Measurements from ENCODE around the gene CABP1.
A peak's percentile ranks its signal among the peaks of the same experiment; 100 is the strongest.
"Not testable (repeated sequence)": the region's sequence is repeated elsewhere in the genome, so short reads cannot be mapped to it uniquely, and the experiment has no call there.

Gene CABP1

DNA sequence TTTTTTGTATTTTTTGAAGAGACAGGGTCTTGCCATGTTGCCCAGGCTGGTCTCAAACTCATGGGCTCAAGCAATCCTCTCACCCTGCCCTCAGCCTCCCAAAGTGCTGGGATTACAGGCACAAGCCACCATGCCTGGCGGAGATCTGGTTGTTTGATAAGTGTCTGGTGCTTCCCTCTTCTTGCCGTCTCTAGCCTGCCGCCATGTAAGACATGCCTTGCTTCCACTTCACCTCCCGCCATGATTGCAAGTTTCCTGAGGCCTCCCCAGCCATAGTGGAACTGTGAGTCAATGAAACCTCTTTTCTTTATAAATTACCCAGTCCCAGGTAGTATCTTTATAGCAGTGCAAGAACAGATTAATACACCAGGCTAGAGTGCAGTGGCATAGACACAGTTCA is 22.7 kb upstream of the CABP1 start:
- not testable (repeated sequence) for H3K9me3 Mint-ChIP-seq; H3K4me3 Mint-ChIP-seq; H3K36me3 Mint-ChIP-seq (ENCODE audit: low read depth); H3K27ac Mint-ChIP-seq; DNase-seq (ENCODE audit: low spot score); H3K4me1 Mint-ChIP-seq (ENCODE audit: low read depth)
- H3K27me3 Mint-ChIP-seq (ENCODE audit: low read depth) = peaks cover 21% of the 10 kb centered on the region

DNA sequence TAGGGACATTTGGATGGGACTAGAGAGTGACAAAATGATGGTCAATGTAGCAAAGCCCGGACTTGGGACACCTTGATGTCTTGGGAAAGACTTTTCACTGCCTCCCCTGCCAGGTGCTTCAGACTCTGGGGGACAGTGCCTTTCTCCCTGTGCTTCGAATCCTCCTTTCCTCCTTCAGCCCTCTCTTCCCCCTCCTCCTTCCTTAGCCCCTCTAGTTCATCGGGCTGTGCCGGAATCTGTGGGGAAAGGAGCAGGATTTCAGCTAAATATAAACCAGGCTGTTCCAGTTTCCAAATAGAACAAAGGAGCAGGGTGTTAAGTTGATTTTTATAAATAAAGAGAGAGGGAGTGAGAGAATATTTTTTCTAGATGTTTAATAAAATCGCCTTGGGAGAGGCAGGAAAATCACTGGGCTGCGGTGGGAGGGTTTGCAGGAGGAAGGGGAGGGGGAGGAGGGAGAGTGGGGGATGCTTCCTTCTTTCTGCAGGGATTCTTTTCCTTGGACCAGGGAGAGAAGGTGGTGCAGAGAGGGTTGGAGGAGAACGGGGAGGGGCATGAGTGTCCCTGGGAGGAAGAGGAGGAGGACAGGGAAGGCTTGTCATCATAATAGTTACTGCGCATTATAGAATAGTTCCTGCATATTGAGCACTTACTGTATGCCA is 21.3 kb upstream of the CABP1 start:
- H3K36me3 Mint-ChIP-seq (ENCODE audit: low read depth) = no peaks in the 10 kb centered on the region
- H3K27ac Mint-ChIP-seq = no peak overlapping the region
- peaks cover 21% of the 10 kb centered on the region for H3K27me3 Mint-ChIP-seq (ENCODE audit: low read depth)
- no peaks in the 10 kb centered on the region for H3K4me1 Mint-ChIP-seq (ENCODE audit: low read depth)
- no peak for DNase-seq (ENCODE audit: low spot score)
- H3K9me3 Mint-ChIP-seq = no peaks in the 10 kb centered on the region
- no peak overlapping the region for H3K4me3 Mint-ChIP-seq

DNA sequence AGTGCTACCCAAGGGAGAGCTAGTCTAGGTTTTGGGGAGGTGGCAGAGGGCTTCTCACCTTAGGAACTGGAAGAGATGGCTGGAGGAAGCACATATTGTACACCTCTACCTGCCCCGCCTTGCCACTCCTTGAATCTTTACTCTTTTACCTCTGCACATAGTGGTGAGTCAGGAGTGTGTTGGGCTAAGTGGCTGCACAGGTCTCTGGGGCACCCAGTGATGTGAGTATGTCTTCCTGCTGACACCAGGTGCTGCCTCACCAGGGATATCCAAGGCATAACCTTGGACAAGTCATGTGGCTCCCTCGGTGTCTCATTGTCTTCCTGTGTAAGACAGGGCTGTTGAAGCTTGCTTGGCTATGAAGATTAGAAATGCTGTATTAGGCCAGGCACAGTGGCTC is 19.8 kb upstream of the CABP1 start:
- DNase-seq (ENCODE audit: low spot score) = no peak
- H3K36me3 Mint-ChIP-seq (ENCODE audit: low read depth) = no peaks in the 10 kb centered on the region
- H3K4me3 Mint-ChIP-seq = no peak overlapping the region
- H3K9me3 Mint-ChIP-seq = no peaks in the 10 kb centered on the region
- H3K27me3 Mint-ChIP-seq (ENCODE audit: low read depth) = peaks cover 16% of the 10 kb centered on the region
- H3K4me1 Mint-ChIP-seq (ENCODE audit: low read depth) = no peaks in the 10 kb centered on the region
- H3K27ac Mint-ChIP-seq = no peak overlapping the region

DNA sequence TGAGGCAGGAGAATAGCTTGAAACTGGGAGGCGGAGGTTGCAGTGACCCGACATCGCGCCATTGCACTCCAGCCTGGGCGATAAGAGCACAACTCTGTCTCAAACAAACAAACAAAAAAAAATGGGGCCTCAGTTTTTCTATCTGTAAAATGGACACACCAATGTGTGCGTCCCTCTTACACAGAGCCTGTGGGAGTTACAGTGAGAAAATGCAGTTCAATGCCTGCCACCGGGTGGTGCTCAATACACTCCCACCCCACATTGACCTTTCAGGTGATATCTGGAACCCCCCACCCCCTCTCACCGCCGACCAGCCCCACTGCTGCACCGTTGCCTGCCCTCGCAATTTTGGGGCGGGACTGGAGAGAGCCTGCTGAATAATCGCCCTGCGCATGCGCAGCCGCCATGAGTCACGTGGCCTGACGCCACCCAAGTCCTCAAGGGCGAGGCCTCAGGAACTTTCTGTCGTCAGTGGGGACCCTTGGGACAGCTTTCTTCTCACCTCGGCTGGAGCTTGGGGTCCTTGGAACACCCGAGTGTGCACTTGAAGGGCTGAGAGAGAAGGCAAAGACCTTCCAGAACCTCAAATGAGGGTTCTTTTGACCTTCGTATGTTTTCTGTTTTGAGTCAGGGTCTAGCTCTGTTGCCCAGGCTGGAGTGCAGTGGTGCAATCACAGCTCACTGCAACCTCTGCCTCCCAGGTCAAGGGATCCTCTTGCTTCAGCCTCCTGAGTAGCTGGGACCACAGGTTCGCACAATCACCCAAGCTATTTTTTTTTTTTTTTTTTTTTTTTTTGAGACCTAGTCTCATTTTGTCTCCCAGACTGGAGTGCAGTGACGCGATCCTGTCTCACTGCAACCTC is 14.6 kb upstream of the CABP1 start:
- H3K27me3 Mint-ChIP-seq (ENCODE audit: low read depth) = no peaks in the 10 kb centered on the region
- H3K4me3 Mint-ChIP-seq = no peak overlapping the region
- H3K27ac Mint-ChIP-seq = no peak overlapping the region
- H3K36me3 Mint-ChIP-seq (ENCODE audit: low read depth) = no peaks in the 10 kb centered on the region
- no peaks in the 10 kb centered on the region for H3K9me3 Mint-ChIP-seq
- H3K4me1 Mint-ChIP-seq (ENCODE audit: low read depth) = no peaks in the 10 kb centered on the region
- DNase-seq (ENCODE audit: low spot score) = no peak

DNA sequence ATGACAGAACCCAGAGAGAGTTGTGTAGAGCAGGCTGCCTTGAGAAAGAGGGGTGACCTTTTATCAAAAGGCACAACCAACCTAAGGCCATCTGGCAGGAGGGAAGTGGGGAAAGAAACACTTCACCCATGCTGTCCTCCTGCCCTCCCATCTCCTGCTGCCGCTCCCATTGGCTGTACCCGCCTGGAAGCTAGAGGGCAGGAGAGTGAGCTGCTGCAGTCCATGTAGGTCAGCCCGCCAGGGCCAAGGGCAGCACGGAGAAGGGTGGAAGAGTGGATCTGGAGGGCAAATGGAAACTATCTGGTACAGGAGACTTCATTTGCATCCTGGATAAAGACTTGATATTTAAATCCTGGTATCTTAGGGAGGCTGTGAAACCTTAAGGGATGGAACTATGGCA is 11.5 kb upstream of the CABP1 start:
- Mint-ChIP-seq H3K9me3 (no peaks in the 10 kb centered on the region), H3K27me3 (ENCODE audit: low read depth) (peaks cover 3% of the 10 kb centered on the region), H3K36me3 (ENCODE audit: low read depth) (no peaks in the 10 kb centered on the region), H3K4me3 (no peak overlapping the region), H3K27ac (no peak overlapping the region), H3K4me1 (ENCODE audit: low read depth) (no peaks in the 10 kb centered on the region)
- no peak for DNase-seq (ENCODE audit: low spot score)

DNA sequence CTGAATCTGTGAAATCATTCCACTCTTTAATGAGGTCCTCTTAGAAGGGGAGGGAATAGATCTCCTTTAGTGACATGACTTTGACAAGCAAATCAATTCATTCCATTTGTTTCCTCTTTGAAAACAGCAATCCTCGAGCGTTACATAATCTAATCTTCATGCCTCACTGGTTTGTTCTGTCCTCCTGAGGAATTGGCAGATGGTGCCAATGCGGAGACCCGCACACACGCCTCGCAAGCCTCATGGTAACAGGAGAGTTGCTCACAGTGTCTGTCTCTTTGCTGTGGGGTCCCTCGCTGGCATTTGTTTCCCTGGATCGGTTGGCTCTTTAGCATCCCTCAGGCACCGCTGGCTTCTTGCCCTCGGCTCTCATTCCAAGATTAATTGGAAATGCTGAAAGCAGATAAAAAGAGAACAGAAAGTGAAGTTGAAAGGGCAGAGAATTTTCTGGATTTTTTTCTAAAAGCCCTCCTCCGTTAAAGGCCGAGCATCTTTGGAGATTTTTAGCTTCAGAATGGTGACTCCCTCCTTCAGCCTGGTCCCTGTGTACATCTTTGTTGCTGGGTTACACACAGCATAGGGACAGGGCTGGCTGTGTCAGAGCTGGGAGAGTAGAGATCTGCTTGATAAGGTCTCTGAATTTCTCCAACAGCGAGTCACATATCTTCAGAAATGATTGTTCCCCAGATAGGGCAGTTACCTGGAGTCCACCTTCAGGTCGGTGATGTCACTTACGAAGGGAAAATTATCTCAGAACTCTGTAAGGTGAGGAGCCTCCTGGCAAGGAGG is 10.1 kb upstream of the CABP1 start:
- no peaks in the 10 kb centered on the region for H3K36me3 Mint-ChIP-seq (ENCODE audit: low read depth)
- H3K4me3 Mint-ChIP-seq = no peak overlapping the region
- H3K27me3 Mint-ChIP-seq (ENCODE audit: low read depth) = peaks cover 8% of the 10 kb centered on the region
- no peaks in the 10 kb centered on the region for H3K9me3 Mint-ChIP-seq
- no peaks in the 10 kb centered on the region for H3K4me1 Mint-ChIP-seq (ENCODE audit: low read depth)
- H3K27ac Mint-ChIP-seq = no peak overlapping the region
- no peak for DNase-seq (ENCODE audit: low spot score)

DNA sequence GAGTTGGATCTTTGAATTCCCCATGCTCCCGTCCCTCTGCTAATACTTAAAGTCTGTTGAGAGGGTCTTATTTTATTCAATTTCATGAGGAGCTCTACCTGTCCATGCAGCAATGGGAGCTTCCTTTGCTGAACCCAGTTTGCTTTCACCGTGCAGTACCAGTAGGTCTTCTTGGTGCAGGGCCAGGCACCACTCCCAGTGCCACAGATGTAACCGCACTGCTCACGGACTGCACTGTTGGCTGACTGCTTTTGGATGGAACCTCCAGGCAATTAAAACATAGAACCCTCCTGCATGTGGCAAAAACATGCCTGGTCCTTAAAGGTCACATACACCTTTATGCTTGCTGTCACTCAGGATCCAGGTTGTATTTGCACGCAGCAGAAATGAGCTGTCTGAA is 9.3 kb upstream of the CABP1 start:
- Mint-ChIP-seq H3K4me3 (no peak overlapping the region), H3K4me1 (ENCODE audit: low read depth) (no peaks in the 10 kb centered on the region), H3K36me3 (ENCODE audit: low read depth) (no peaks in the 10 kb centered on the region), H3K27me3 (ENCODE audit: low read depth) (peaks cover 8% of the 10 kb centered on the region), H3K27ac (no peak overlapping the region), H3K9me3 (no peaks in the 10 kb centered on the region)
- no peak for DNase-seq (ENCODE audit: low spot score)

DNA sequence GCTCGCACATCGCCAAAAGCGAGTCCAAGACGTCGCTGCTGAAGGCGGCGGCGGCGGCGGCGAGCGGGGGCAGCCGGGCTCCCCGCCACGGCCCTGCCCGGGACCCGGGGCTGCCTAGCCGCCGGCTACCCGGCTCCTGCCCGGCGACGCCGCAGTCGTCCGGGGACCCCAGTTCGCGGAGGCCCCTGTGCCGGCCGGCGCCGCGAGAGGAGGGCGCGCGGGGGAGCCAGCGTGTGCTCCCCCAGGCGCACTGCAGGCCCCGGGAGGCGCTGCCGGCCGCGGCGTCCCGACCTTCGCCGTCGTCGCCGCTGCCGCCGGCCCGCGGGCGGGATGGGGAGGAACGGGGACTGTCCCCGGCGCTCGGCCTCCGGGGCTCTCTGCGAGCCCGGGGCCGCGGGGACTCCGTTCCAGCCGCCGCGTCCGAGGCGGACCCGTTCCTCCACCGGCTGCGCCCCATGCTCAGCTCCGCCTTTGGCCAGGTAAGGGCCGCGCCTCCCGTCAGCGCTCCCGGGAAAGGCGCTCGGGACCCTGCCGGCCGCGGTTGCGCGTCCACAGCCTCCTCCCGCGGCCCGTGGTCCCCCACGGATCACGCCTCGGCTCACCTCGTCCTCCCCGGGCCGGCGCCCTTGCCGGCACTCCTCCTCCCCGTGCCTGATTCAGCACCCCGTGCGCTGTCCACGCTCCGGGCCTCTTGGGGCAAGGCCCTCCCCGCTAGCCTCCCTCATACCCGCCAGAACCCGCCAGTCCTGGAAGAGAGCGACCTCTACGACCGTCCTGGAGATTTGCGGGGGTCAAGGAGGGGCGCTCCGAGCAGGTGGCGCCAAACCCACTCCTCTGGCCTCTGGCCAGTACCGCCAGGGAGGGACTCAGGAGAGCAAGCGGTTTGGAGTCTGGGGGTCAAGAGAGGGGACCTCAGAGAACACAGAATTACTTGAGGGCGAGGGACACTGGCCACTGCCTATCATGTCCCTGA is 721 bp downstream of the CABP1 start:
- Mint-ChIP-seq H3K4me3 (peak overlapping the region; percentile 61), H3K4me1 (ENCODE audit: low read depth) (peaks cover 8% of the 10 kb centered on the region), H3K9me3 (no peaks in the 10 kb centered on the region), H3K27ac (no peak overlapping the region), H3K36me3 (ENCODE audit: low read depth) (no peaks in the 10 kb centered on the region), H3K27me3 (ENCODE audit: low read depth) (peaks cover 60% of the 10 kb centered on the region)
- peak; percentile 53 for DNase-seq (ENCODE audit: low spot score)

DNA sequence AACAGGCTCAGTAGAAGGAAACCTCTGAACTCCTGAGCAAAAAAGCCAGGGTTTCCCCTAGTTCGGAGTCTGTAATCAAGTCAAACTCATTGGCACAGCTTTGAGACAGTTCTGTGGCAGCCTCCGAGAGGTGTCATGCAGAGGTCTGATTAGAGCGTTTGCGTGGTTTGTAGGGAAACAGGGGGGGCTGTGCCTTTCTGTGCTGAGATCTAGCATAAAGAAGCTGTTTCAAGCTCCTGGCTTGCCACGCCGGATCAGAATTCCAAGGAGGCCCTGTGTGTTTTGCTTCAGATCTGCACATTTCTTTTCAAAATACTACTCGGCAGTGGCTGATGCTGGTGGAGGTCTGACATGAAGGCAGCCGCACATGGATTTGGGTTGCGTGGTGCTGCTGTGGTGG is 1.7 kb downstream of the CABP1 start:
- peaks cover 65% of the 10 kb centered on the region for H3K27me3 Mint-ChIP-seq (ENCODE audit: low read depth)
- no peak overlapping the region for H3K4me3 Mint-ChIP-seq
- no peak for DNase-seq (ENCODE audit: low spot score)
- H3K9me3 Mint-ChIP-seq = no peaks in the 10 kb centered on the region
- no peak overlapping the region for H3K27ac Mint-ChIP-seq
- no peaks in the 10 kb centered on the region for H3K36me3 Mint-ChIP-seq (ENCODE audit: low read depth)
- H3K4me1 Mint-ChIP-seq (ENCODE audit: low read depth) = peaks cover 13% of the 10 kb centered on the region

DNA sequence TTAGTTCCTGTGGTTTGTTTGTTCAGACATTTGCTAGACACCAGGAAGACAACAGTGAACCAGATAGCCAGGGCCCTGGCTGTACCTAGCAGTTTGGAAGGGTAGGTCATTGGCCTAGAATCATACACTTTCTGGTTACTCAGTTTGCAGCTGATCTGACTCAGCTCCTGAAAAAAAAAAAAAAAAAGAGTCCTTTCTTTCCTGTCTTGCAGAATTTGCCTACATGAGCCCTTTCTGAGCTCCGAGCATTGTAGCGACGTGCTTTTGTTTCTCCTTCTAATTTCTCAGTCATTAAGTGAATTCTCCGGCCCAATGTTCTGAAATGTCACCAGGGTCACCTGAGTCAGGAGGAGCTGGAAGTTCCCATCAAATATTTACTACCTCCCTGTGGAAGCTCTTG is 2.4 kb downstream of the CABP1 start:
- no peak overlapping the region for H3K4me3 Mint-ChIP-seq

DNA sequence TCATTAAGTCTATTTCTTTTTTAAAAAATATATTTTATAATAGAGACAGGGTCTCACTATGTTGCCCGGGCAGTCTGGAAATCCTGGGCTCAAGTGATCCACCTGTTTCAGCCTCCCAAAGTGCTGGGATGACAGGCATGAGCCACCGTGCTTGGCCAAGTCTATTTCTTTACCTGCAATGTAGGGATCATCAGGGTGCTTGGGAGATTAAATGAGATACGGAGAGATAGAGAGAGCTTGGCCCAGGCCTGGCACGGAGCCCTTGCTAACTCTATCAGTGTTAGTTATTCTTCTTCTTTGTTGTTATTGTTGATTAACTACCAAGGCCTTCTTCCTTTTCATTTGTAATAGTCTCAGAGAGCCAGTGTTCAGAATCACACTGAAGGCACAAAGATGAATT is 3.1 kb downstream of the CABP1 start:
- Mint-ChIP-seq H3K36me3 (ENCODE audit: low read depth) (no peaks in the 10 kb centered on the region), H3K27ac (no peak overlapping the region), H3K4me3 (no peak overlapping the region), H3K9me3 (no peaks in the 10 kb centered on the region), H3K27me3 (ENCODE audit: low read depth) (peaks cover 56% of the 10 kb centered on the region), H3K4me1 (ENCODE audit: low read depth) (peaks cover 13% of the 10 kb centered on the region)
- no peak for DNase-seq (ENCODE audit: low spot score)

More for the DNA sequence above, 2.4 kb downstream of the CABP1 start:
- no peak overlapping the region for H3K27ac Mint-ChIP-seq
- DNase-seq (ENCODE audit: low spot score) = no peak
- H3K36me3 Mint-ChIP-seq (ENCODE audit: low read depth) = no peaks in the 10 kb centered on the region
- no peaks in the 10 kb centered on the region for H3K9me3 Mint-ChIP-seq
- peaks cover 60% of the 10 kb centered on the region for H3K27me3 Mint-ChIP-seq (ENCODE audit: low read depth)
- H3K4me1 Mint-ChIP-seq (ENCODE audit: low read depth) = peaks cover 13% of the 10 kb centered on the region

DNA sequence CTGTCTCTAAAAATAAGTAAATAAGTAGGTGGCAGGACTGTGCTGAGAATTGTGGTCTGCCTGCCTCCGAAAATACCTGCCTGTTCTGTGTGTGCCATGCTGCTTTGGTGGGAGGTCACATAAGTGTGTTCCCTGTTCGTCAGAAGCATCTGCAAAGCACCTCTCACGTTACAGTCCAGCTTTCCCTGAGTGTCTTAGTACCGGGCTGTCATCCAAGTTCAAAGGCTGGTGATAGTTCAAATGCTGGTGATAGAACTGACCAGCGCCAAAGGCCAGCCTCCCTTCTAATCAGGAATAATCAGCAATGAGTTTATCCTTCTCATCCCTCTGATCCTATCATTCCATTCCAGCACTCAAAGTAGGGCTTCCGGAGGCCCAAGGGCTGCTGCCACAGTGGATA is 5.6 kb downstream of the CABP1 start:
- peaks cover 66% of the 10 kb centered on the region for H3K27me3 Mint-ChIP-seq (ENCODE audit: low read depth)
- no peak overlapping the region for H3K27ac Mint-ChIP-seq
- H3K4me3 Mint-ChIP-seq = no peak overlapping the region

DNA sequence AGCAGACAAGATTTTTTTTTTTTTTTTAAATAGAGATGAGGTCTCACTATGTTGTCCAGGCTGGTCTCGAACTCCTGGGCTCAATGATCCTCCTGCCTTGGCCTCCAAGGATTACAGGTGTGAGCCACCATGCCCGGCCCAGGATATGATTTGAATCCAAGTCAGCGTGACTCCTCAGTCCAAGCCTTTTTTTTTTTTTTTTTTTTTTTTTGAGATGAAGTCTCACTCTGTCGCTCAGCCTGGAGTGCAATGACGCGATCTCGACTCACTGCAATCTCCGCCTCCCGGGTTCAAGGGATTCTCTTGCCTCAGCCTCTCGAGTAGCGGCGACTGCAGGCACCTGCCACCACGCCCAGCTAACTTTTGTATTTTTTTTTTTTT is 6.9 kb downstream of the CABP1 start:
- Mint-ChIP-seq H3K27ac (no peak overlapping the region), H3K27me3 (ENCODE audit: low read depth) (peaks cover 66% of the 10 kb centered on the region)

More for the DNA sequence above, 5.6 kb downstream of the CABP1 start:
- no peak for DNase-seq (ENCODE audit: low spot score)
- Mint-ChIP-seq H3K4me1 (ENCODE audit: low read depth) (peaks cover 17% of the 10 kb centered on the region), H3K36me3 (ENCODE audit: low read depth) (no peaks in the 10 kb centered on the region), H3K9me3 (no peaks in the 10 kb centered on the region)

More for the DNA sequence above, 6.9 kb downstream of the CABP1 start:
- Mint-ChIP-seq H3K4me3 (no peak overlapping the region), H3K9me3 (no peaks in the 10 kb centered on the region), H3K36me3 (ENCODE audit: low read depth) (no peaks in the 10 kb centered on the region), H3K4me1 (ENCODE audit: low read depth) (peaks cover 11% of the 10 kb centered on the region)
- DNase-seq (ENCODE audit: low spot score) = no peak
